HEK293 (cell line): ENCODE results near the gene MUSK.
A peak's percentile ranks its signal among the peaks of the same experiment; 100 is the strongest.

Experiments
- ATF2 ChIP-seq: fragments of 450-650 bp; formaldehyde crosslinking; IDR thresholded peaks from 2 replicates; pipeline ENCODE4 v1.5.1; 2016; ENCODE audit warnings: missing biosample characterization, missing genetic modification characterization, low read depth
- BCL11A ChIP-seq: fragments of 450-650 bp; formaldehyde crosslinking; IDR thresholded peaks from 2 replicates; pipeline ENCODE4 v1.5.1; 2016; ENCODE audit warnings: low read depth, missing biosample characterization, missing genetic modification characterization
- CTCF ChIP-seq: fragments of 450-650 bp; formaldehyde crosslinking; IDR thresholded peaks from 2 replicates; pipeline ENCODE4 v1.5.1; 2016; ENCODE audit warnings: missing biosample characterization, missing genetic modification characterization
- MYNN ChIP-seq: fragments of 450-650 bp; formaldehyde crosslinking; IDR thresholded peaks from 2 replicates; pipeline ENCODE4 v1.5.1; 2016; ENCODE audit warnings: missing biosample characterization, missing genetic modification characterization, borderline replicate concordance
- ZBTB49 ChIP-seq: fragments of 450-650 bp; formaldehyde crosslinking; IDR thresholded peaks from 2 replicates; pipeline ENCODE4 v1.5.1; 2016; ENCODE audit warnings: missing biosample characterization, missing genetic modification characterization, low read depth
- ZNF133 ChIP-seq: fragments of 450-650 bp; formaldehyde crosslinking; IDR thresholded peaks from 2 replicates; pipeline ENCODE4 v1.5.1; 2016; ENCODE audit warnings: missing biosample characterization, missing genetic modification characterization
- ZNF140 ChIP-seq: fragments of 450-650 bp; formaldehyde crosslinking; IDR thresholded peaks from 2 replicates; pipeline ENCODE4 v1.5.1; 2016; ENCODE audit warnings: missing biosample characterization, missing genetic modification characterization
- ZNF274 ChIP-seq, 2 experiments: fragments of 200-500 bp in 1 of 2; fragments of 450-650 bp in 1 of 2; sonication (Bioruptor generic) in 1 of 2; formaldehyde crosslinking in 1 of 2; IDR thresholded peaks; 2 replicates each; pipeline versions ENCODE4 v1.5.1 to v1.6.1; 2014 to 2016; ENCODE audit warnings: borderline replicate concordance in 1 of 2, inconsistent platforms in 1 of 2, low read length in 1 of 2, missing biosample characterization in 1 of 2, missing genetic modification characterization in 1 of 2
- ZNF473 ChIP-seq: fragments of 450-650 bp; formaldehyde crosslinking; IDR thresholded peaks from 2 replicates; pipeline ENCODE4 v1.5.1; 2017; ENCODE audit warnings: missing biosample characterization, missing genetic modification characterization
- ZNF580 ChIP-seq: fragments of 450-650 bp; formaldehyde crosslinking; IDR thresholded peaks from 2 replicates; pipeline ENCODE4 v1.5.1; 2016; ENCODE audit warnings: missing biosample characterization, missing genetic modification characterization
- ZNF624 ChIP-seq: fragments of 450-650 bp; formaldehyde crosslinking; IDR thresholded peaks from 2 replicates; pipeline ENCODE4 v1.5.1; 2017; ENCODE audit warnings: missing biosample characterization, missing genetic modification characterization
- ZNF629 ChIP-seq: fragments of 450-650 bp; formaldehyde crosslinking; IDR thresholded peaks from 2 replicates; pipeline ENCODE4 v1.5.1; 2017; ENCODE audit warnings: missing biosample characterization, missing genetic modification characterization
- ZNF830 ChIP-seq: fragments of 450-650 bp; IDR thresholded peaks from 2 replicates; pipeline ENCODE4 v1.5.0; 2018; ENCODE audit warnings: missing biosample characterization, missing genetic modification characterization, low read depth, mild to moderate bottlenecking, moderate library complexity

GRCh38 chr9:110635589-110635988, 33.0 kb upstream of the MUSK start:
- no peak for TF ChIP-seq MYNN (tag by site-specific recombination)
- peak; percentile 85 for TF ChIP-seq ZNF133
- no peak for TF ChIP-seq CTCF
- no peak for TF ChIP-seq ZBTB49 (tag by site-specific recombination)
- no peak for TF ChIP-seq ZNF140
- no peak for TF ChIP-seq ZNF580 (tag by site-specific recombination)
- no peak for TF ChIP-seq ZNF624 (tag by site-specific recombination)
- TF ChIP-seq ATF2 (tag by site-specific recombination) = no peak
- no peak for TF ChIP-seq ZNF473 (tag by site-specific recombination)
- no peak for TF ChIP-seq ZNF629 (tag by site-specific recombination)
- TF ChIP-seq BCL11A (tag by site-specific recombination) = no peak
- TF ChIP-seq ZNF830 = no peak
- no peak for TF ChIP-seq ZNF274 (IDR thresholded peaks at IDR 0.05; ENCODE audit: low read length)
- no peak for TF ChIP-seq ZNF274 (tag by site-specific recombination; IDR thresholded peaks at IDR 0.05; ENCODE audit: borderline replicate concordance)
